Myometrial cell (primary cell): Measurements from ENCODE around the gene LRWD1. TPM values are rescaled to one million over a fixed set of nuclear protein-coding genes. Genes with fewer than 3 reads are reported as not detected.

Experiments used
- total RNA-seq: library from RNA; depleted of rRNA; stranded (reverse); fragments of >200 nt; gene quantifications from 2 replicates; pipeline ENCODE4 v1.2.3, GENCODE V29; 2015

LRWD1 gene
- 12.4 and 20.9 TPM in 2 replicates for total RNA-seq

DNA sequence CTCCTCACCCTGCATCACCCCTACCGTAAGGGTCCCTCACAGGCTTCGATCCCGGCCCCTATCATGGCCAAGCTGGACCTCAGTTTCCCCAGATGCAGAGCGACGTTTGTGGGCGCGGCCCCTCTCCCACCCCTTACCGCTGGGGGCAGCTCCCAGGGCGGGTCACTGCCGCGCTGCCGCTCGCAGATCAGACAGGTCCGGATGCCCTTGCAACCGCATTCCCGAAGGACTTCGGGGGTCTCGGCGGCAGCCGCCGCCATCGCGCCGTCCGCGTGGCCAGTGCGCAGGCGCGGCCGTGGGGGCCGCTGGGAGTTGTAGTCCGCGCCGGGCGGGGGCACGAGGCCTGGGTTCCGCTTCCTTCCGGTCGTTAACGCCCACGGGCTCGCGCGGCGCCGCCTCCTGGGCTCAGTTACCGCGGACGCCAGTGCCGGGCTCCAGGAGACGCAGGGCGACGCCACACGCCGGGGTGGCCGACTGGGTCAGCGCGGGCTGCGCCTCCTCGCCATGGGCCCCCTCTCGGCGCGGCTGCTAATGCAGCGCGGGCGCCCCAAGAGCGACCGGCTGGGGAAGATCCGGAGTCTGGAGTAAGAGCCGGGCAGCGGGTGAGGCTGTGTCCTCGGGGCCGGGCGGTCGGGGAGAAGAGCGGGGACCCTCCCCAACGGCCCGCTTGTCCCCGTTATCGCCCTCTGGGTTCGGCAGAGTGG, at the start of gene LRWD1, which contains the start of gene ALKBH4:
Gene LRWD1, plus strand, starts transcription at position 408 of the 704 bp plus-strand sequence. Its CDS starts 97 bp downstream, at position 505.
Gene ALKBH4, minus strand, starts transcription at position 287 of the 704 bp plus-strand sequence. Its CDS starts 27 bp downstream, at position 260.

DNA sequence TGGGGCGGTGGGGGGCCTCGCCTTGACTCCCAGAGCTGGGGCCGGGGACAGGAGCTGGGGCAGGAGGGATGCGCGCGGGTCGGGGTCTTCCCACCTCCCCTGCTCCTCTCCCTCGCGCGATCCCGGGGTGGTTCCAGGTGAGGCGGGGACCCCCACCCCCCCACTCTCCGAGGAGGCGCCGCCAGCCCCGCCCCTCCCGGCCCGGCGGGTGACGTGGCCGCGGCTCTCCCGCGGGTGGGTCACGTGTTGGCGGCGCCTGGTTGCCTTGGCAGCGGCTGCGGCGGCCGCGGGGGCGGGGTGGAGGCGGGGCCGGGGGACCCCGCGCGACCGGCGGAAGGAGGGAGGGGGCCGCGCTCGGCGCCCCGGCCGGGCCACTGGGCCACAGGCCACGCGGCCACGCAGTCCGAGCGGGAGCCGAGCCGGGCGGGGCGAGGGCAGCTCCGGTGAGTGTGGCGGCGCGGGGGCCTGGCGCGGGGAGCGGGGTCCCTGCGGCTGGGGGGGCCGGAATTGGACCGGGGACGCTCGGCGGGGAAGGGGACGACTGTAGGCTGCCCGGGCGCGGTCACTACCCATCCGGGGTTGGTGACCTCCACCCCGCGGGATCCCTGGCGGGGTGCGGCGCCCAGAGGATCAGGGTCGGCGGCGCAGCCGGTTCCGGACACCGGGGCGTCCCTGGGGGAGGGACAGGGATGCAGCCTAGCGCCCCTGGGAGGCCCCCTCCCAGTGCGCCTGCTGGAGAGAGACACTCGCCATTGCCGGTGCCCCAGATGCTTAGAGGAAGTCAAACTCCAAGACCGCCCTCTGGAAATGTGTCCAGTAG, 31.4 kb upstream of the LRWD1 start, which contains the start of gene ORAI2:
Gene ORAI2, plus strand, starts transcription at position 357 of the 820 bp plus-strand sequence. CDS start 5,382 bp downstream, outside the sequence.

DNA sequence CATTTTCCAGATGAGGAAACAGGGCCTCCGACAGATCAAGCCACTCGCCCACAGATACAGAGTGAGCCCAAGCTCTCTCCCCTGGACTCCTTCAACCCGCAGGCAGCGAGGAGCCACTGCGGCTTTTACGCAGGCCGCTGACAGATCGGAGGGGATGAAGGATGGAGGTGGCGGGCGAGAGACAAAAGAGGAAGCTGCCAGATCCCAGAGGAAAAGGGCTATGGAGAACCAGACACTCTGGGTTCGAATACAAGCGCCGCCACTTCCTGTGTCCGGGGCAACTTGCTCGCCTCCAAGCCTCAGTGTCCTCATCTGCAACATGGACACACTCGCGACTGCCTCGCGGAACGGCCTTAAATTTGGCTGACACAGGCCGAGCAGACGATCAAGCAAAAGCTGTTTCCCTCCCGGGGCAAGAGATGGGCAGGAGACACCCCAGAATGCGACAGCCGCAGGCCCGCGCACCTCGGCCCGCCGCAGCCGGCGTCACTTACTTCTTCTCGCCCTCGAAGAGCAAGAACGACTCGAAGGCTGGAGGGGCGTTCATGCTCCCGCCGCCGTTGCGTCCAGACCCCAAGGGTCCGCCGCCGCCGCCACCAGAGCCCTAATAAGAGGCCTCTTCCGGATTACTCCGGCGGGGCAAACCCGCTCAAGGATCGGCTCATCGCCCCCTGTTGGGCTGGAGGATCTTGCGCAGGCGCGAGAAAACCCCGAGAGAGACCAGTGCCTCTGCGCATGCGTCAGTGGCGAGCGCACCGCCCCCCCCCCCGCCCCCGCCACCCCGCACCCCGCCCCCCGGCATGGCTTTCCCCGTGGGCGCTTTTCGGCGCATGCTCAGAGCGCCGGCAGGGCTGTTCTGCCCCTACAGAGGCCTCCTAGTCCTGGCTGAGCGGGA, 13.8 kb downstream of the LRWD1 start, which contains the start of gene POLR2J:
Gene POLR2J, minus strand, starts transcription at position 609 of the 895 bp plus-strand sequence. Its CDS starts 62 bp downstream, at position 547.

DNA sequence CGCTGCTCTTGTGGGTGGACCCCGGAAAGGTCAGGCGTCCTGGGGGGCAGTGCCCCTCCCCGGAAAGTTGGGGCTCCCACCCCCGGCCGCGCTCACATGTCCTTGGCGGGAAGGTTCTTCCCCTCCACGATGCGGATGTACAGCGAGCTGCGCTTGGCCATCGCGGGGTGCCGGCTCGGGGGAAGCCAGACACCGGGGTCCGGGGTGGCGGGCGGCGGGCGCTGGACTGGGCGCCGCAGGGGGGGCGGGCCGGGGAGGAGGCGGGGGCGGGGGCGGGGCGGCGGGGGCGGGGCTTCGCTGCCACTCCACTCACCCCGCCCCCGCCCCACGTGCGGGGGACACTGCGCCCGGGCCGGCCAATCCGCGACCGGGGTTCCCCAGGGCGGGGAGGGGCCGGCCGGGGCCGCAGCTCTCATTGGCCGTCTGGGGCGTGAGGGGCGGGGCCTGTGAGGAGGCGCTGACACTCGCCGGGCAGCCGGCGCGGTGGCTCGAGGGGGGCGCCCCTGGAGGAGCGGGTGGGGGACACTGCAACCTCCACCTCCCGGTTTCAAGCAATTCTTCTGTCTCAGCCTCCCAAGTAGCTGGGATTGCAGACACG, 52.9 kb downstream of the LRWD1 start, which contains the start of gene RASA4B:
Gene RASA4B, minus strand, starts transcription at position 228 of the 598 bp plus-strand sequence. Its CDS starts 67 bp downstream, at position 161.

Other genes starting within 250 kb of the LRWD1 start
- 1.8 and 4.3 TPM in 2 replicates for gene SH2B2, start 178.1 kb upstream of the LRWD1 start, total RNA-seq
- gene SPDYE6, start 108.5 kb upstream of the LRWD1 start, total RNA-seq: not detected in 2 replicates
- 10.1 and 12.8 TPM in 2 replicates for gene PRKRIP1, start 68.6 kb upstream of the LRWD1 start, total RNA-seq
- 60.5 and 76.4 TPM in 2 replicates for gene ORAI2, start 31.4 kb upstream of the LRWD1 start, total RNA-seq
- 10.3 and 42.7 TPM in 2 replicates for gene ALKBH4, start 121 bp upstream of the LRWD1 start, total RNA-seq
- 10.3 and 14.4 TPM in 2 replicates for gene POLR2J, start 13.9 kb downstream of the LRWD1 start, total RNA-seq
- 3.2 and 5.8 TPM in 2 replicates for gene RASA4B, start 52.8 kb downstream of the LRWD1 start, total RNA-seq
- not detected in 2 replicates for gene UPK3BL2, start 78.7 kb downstream of the LRWD1 start, total RNA-seq
- gene SPDYE2, start 86.2 kb downstream of the LRWD1 start, total RNA-seq: not detected in 2 replicates
- gene POLR2J3, start 107.6 kb downstream of the LRWD1 start, total RNA-seq: 3.2 and 10.3 TPM in 2 replicates
- 2.6 and 3.9 TPM in 2 replicates for gene RASA4, start 151.8 kb downstream of the LRWD1 start, total RNA-seq
- gene UPK3BL1, start 177.8 kb downstream of the LRWD1 start, total RNA-seq: 31.4 and 35.5 TPM in 2 replicates
- gene SPDYE2B, start 185.3 kb downstream of the LRWD1 start, total RNA-seq: not detected in 2 replicates
- gene POLR2J2, start 206.7 kb downstream of the LRWD1 start, total RNA-seq: not detected in 2 replicates